ENCODE data around the gene EGFLAM. TPM values are rescaled to one million over a fixed set of nuclear protein-coding genes. Genes with fewer than 3 reads are reported as not detected.

The EGFLAM gene
- polyA plus RNA-seq, 1 donor from 2014 or later, result not detected

DNA sequence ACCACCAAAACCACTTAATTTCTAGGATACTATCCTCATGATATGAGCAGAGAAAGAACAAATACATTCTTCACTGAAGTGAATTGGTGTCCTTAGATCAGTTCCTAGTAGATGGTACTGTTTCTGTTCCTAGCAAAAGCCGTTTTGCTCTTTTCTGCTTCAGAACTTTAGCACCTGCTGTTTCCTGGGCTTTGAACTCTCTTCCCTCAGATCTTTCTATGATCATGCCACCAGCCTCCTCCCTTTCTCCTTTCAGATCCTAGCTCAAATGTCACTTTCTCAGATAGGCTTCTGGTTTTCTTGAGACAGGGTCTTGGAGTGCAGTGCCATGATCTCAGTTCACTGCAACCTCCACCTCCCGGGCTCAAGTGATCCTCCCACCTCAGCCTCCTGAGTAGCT is 118.0 kb downstream of the EGFLAM start:
- Histone ChIP-seq H3K27me3 (ENCODE audit: insufficient read depth, low read depth, low read length) (no peaks in the 10 kb centered on the region), H4K20me1 (ENCODE audit: insufficient read depth) (no peaks in the 10 kb centered on the region), H2AFZ (ENCODE audit: low read depth, low read length) (no peak overlapping the region), H3K9me2 (ENCODE audit: insufficient read depth, low read length) (no peaks in the 10 kb centered on the region), H3K9me3 (ENCODE audit: low read length) (no peaks in the 10 kb centered on the region), H3K36me3 (ENCODE audit: insufficient read depth, low read length) (no peaks in the 10 kb centered on the region), H3K4me3 (ENCODE audit: low read length) (no peak overlapping the region), H3K9ac (ENCODE audit: low read length) (no peak overlapping the region), H3K4me2 (ENCODE audit: low read length) (no peak overlapping the region), H3F3A (ENCODE audit: insufficient read depth, low read length, poor library complexity, severe bottlenecking) (no peaks in the 10 kb centered on the region), H3K79me2 (replicated peaks; ENCODE audit: insufficient read depth, low read length) (no peaks in the 10 kb centered on the region), H3K27ac (ENCODE audit: low read length) (no peak overlapping the region)
- TF ChIP-seq MXI1 (conservative IDR thresholded peaks at IDR 0.05; ENCODE audit: poor library complexity, severe bottlenecking) (no peak), EZH2 (IDR thresholded peaks at IDR 0.05; ENCODE audit: borderline replicate concordance, insufficient read depth, low read length, poor library complexity, severe bottlenecking) (no peak), CTCF (IDR thresholded peaks at IDR 0.05; ENCODE audit: poor library complexity, severe bottlenecking) (no peak), REST (IDR thresholded peaks at IDR 0.05; ENCODE audit: borderline replicate concordance) (no peak), POLR2AphosphoS5 (IDR thresholded peaks at IDR 0.05) (no peak), SMC3 (conservative IDR thresholded peaks at IDR 0.05; ENCODE audit: poor library complexity) (no peak), RAD21 (conservative IDR thresholded peaks at IDR 0.05) (no peak), TAF1 (IDR thresholded peaks at IDR 0.05; ENCODE audit: low read depth) (no peak)

DNA sequence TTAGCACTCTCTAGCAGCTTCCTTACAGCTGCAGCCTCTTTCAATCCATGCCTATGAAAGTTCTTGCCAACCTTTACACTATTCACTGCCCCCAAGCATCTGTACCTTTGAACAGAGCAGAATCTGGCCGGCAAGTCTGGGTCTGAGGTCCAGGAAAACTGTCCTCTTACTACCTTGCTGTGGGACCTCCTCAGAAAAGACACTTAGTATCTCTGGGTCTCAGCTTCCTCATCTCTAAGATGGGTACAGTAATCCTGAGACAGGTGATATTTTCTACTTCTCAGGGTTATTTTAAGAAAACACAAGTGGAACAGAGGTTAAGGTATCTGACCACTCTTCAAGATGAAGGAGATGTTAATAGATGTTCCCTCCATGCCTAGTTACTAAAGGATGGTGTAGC is 120.2 kb downstream of the EGFLAM start:
- Histone ChIP-seq H3K79me2 (replicated peaks; ENCODE audit: insufficient read depth, low read length) (no peaks in the 10 kb centered on the region), H3K9ac (ENCODE audit: low read length) (no peak overlapping the region), H2AFZ (ENCODE audit: low read depth, low read length) (no peak overlapping the region), H3K9me2 (ENCODE audit: insufficient read depth, low read length) (no peaks in the 10 kb centered on the region), H3K9me3 (ENCODE audit: low read length) (no peaks in the 10 kb centered on the region), H3K27me3 (ENCODE audit: insufficient read depth, low read depth, low read length) (no peaks in the 10 kb centered on the region), H3K4me2 (ENCODE audit: low read length) (no peak overlapping the region), H3K4me3 (ENCODE audit: low read length) (no peak overlapping the region), H3K36me3 (ENCODE audit: insufficient read depth, low read length) (no peaks in the 10 kb centered on the region), H3K27ac (ENCODE audit: low read length) (no peak overlapping the region), H3F3A (ENCODE audit: insufficient read depth, low read length, poor library complexity, severe bottlenecking) (no peaks in the 10 kb centered on the region), H4K20me1 (ENCODE audit: insufficient read depth) (no peaks in the 10 kb centered on the region)
- TF ChIP-seq SMC3 (conservative IDR thresholded peaks at IDR 0.05; ENCODE audit: poor library complexity), result no peak
- no peak for TF ChIP-seq RAD21 (conservative IDR thresholded peaks at IDR 0.05)
- TF ChIP-seq TAF1 (IDR thresholded peaks at IDR 0.05; ENCODE audit: low read depth), result no peak

GRCh38 chr5:38379350-38379937 is 121.1 kb downstream of the EGFLAM start:
- Histone ChIP-seq H3K9ac (ENCODE audit: low read length) (no peak overlapping the region), H3K27me3 (ENCODE audit: insufficient read depth, low read depth, low read length) (no peaks in the 10 kb centered on the region), H2AFZ (ENCODE audit: low read depth, low read length) (no peak overlapping the region), H3K9me2 (ENCODE audit: insufficient read depth, low read length) (no peaks in the 10 kb centered on the region), H3F3A (ENCODE audit: insufficient read depth, low read length, poor library complexity, severe bottlenecking) (no peaks in the 10 kb centered on the region), H3K9me3 (ENCODE audit: low read length) (no peaks in the 10 kb centered on the region), H3K27ac (ENCODE audit: low read length) (no peak overlapping the region), H4K20me1 (ENCODE audit: insufficient read depth) (no peaks in the 10 kb centered on the region), H3K4me3 (ENCODE audit: low read length) (no peak overlapping the region), H3K36me3 (ENCODE audit: insufficient read depth, low read length) (no peaks in the 10 kb centered on the region), H3K4me2 (ENCODE audit: low read length) (no peak overlapping the region), H3K79me2 (replicated peaks; ENCODE audit: insufficient read depth, low read length) (no peaks in the 10 kb centered on the region)
- no peak for TF ChIP-seq REST (IDR thresholded peaks at IDR 0.05; ENCODE audit: borderline replicate concordance)
- no peak for TF ChIP-seq EP300 (conservative IDR thresholded peaks at IDR 0.05; ENCODE audit: poor library complexity, severe bottlenecking)
- TF ChIP-seq TAF1 (IDR thresholded peaks at IDR 0.05; ENCODE audit: low read depth), result no peak
- TF ChIP-seq RAD21 (conservative IDR thresholded peaks at IDR 0.05), result no peak
- TF ChIP-seq CTCF (IDR thresholded peaks at IDR 0.05; ENCODE audit: poor library complexity, severe bottlenecking), result no peak
- no peak for TF ChIP-seq MXI1 (conservative IDR thresholded peaks at IDR 0.05; ENCODE audit: poor library complexity, severe bottlenecking)
- TF ChIP-seq POLR2AphosphoS5 (IDR thresholded peaks at IDR 0.05), result no peak

Data from neural cell (in vitro differentiated cells).